Gastrocnemius medialis (tissue), 4 donors: ENCODE measurements around the gene SYT2.

Source experiments
- CTCF ChIP-seq, 5 experiments: fragments of 450-650 bp in 3 of 5; fragments of 200-600 bp in 2 of 5; sonication (generic) in 2 of 5; IDR thresholded peaks in 4 of 5; conservative IDR thresholded peaks in 1 of 5; 1 replicate in 4 of 5; 2 replicates in 1 of 5; pipeline ENCODE4 v1.5.1; 2016 to 2019; ENCODE audit warnings: antibody characterized with exemption in 5 of 5, mild to moderate bottlenecking in 3 of 5, moderate library complexity in 3 of 5
- POLR2A ChIP-seq, 2 donors: fragments of 450-650 bp; IDR thresholded peaks; one replicate each; pipeline ENCODE4 v1.6.1; 2017; ENCODE audit warnings: antibody characterized with exemption in 2 of 2, mild to moderate bottlenecking in 2 of 2, moderate library complexity in 2 of 2

- TF ChIP-seq CTCF (IDR thresholded peaks at IDR 0.05 in 4 of 5, conservative IDR thresholded peaks at IDR 0.05 in 1 of 5) (no peak), POLR2A (IDR thresholded peaks at IDR 0.05) (no peak)
Observed at GRCh38 chr1:202684716-202685115, 25.5 kb downstream of the SYT2 start.
